IPS-NIHi11 (cell line): ENCODE data around the gene DENND4C.
A peak's percentile ranks its signal among the peaks of the same experiment; 100 is the strongest.
"Not testable (repeated sequence)": the region's sequence is repeated elsewhere in the genome, so short reads cannot be mapped to it uniquely, and the experiment has no call there.

Experiments used
- DNase-seq: peaks from one replicate; pipeline ENCODE4 v3.0.0; 2012; ENCODE audit warnings: mixed read lengths, low spot score

Gene DENND4C

DNA sequence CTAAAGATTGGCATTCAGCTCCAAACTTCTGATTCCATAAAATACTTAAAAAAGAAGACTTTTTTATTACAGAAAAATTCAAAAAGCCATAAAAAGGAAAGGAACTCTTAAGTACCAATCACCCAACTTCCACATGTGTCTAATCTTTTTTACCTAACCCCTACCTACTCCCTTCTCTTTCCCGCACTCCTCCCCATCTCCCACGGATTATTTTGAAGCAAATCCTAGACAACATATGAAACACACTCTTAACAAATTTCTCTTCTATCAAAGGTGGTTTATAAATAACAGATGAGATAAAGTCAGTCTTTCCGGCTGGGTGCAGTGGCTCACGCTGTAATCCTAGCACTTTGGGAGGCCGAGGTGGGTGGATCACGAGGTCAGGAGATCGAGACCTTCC, 5.9 kb upstream of the DENND4C start:
- no peak for DNase-seq

DNA sequence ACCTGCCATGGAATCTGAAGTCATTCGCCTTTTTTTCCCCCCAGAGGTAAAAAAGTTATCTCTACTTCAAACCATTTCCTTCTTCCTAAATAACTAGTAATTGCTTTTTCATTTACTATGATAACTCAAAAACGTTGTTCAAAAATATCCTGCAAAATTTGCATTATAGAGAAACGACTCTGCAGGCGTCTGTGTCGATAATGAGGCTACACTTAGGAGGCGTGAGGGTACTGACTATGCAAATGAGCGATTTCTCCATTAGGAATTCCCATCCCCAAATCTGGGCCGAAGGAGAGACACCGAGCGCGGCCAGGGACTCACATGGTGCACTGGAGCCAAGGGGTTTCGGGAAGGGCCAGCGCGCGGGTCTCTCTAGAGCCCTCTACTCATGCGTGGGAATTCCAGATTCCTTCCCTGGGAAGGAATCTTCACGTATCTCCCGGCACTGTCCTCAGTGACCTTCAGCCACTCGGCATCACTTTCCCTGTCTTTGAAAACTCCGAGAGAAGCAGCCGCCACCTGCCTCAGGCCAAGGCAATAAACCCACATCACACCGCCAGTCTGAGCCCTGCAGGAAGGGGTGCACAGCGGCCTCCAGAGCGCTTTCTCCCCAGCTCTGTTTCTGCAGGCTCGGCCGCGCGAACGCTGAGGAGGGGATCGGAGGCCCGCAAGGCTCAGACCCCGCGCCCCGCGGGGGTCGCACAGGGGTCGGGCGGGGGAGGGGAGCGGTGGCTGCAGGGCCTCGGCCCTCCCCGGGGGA, 718 bp upstream of the DENND4C start:
- DNase-seq, result peak; percentile 86

- no peak for DNase-seq
Observed at GRCh38 chr9:19231126-19231903, 822 bp downstream of the DENND4C start.

DNA sequence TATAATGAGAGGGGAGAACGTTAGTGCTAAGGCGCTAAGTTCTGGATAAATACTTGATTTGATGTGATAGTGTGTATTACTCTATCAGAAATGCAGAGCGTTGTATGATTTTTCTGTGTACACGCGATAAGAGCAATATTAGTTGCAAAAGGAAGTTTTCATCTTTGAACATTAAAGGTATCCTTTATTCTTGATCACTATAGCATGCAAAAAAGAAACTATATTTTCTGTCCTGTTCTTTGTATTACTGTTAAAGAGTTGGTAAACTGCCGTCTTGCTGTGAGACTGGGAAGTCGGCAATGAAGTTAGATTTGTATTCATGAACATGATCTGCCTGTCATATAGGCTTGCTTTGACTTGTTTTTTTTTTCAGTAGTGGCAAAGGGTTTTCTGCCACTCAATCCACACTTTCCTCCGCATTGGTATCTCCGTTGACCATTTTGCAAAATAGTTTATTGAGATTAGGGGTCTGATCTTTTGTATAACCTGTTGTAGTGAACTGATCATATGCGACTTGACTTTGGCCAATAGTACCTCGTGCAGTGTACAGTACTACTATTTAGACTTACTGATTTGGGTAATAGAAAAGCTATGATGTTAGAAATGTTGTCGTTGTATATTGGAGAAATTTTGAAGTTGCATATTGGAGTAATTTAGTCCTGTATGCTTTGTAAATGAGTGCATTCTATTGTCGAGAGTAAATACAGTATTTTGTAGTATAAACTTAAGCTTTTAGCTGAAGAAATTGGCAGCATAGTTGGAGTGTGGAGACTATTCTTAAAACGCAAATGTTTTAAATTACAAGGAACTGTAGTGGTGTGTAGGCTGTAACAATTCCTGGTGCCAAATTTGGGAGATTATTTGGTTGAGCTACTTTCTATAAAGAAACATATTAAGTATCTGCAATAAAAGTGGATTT, 1.7 kb downstream of the DENND4C start:
- DNase-seq, result no peak

DNA sequence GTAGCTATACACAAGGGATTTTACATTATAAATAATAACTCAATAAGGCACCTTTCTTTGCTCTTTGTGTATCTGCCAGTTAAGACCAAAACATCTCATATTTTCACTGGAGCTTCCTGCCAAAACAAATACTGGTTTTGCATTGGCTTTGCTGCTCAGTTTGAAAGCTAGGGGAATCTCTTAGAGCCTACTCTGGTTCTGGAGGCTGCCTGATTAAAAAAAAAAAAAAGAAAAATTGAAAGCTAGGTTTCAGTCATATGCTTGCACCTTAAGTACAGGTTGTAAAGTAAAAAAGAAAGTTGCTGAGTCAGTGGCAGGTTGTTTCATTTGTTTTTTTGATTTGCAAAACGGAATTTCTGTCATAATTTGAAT, 2.3 kb downstream of the DENND4C start:
- no peak for DNase-seq

DNA sequence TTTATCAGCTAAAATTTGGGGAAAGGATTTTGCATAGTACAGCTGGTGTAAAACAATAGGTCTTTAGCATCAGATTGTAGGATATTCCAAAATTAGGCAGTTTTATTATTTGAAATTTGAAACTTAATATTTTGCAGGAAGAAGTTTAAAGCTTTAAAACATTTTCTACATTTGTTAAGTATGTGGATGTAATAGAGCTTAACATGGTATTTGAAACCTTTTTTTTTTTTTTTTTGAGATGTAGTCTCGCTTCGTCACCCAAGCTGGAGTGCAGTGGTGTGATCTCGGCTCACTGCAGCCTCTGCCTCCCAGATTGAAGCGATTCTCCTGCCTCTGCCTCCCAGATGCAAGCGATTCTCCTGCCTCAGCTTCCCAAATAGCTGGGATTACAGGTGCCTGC, 2.9 kb downstream of the DENND4C start:
- DNase-seq, result no peak

- no peak for DNase-seq
Observed at GRCh38 chr9:19239955-19240354, 9.5 kb downstream of the DENND4C start.

GRCh38 chr9:19241728-19242127, 11.2 kb downstream of the DENND4C start:
- no peak for DNase-seq

GRCh38 chr9:19243366-19244033, 13.0 kb downstream of the DENND4C start:
- DNase-seq, result no peak

DNA sequence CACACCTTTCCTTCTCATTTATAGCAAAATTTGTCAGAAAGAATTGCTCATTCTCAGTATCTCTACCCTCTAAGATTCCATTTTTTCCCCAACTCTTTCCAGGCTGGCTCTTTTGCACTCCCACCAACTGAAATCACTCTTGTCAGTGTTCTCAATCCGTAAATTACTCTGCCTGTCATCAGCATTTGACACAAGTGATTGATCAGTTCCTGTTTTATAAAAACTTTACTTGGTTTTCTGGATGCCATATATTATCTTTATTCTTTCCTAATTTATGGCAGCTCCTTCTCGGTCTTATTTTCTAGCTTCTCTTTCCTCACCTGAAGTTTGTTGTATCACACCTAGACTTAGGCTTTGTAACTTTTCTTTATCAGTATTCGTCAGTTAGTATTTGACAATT, 16.4 kb downstream of the DENND4C start:
- no peak for DNase-seq

- no peak for DNase-seq
Observed at GRCh38 chr9:19247420-19247819, 16.9 kb downstream of the DENND4C start.

GRCh38 chr9:19250346-19250745, 19.9 kb downstream of the DENND4C start:
- not testable (repeated sequence) for DNase-seq

DNA sequence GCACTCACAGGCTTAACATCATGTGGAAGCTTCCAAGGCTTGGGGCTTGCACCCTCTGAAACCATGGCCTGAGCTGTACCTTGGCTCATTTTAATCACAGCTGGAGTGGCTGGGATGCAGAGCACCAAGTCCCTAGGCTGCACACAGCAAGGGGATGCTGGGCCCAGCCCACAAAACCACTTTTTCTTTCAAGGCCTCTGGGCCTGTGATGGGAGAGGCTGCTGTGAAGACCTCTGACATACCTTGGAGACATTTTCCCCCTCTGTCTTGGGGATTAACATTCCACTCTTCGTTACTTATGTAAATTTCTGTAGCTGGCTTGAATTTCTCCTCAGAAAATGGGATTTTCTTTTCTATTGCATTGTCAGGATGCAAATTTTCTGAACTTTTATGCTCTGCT, 20.7 kb downstream of the DENND4C start:
- DNase-seq, result not testable (repeated sequence)

- DNase-seq, result not testable (repeated sequence)
Observed at GRCh38 chr9:19251622-19252021, 21.1 kb downstream of the DENND4C start.

DNA sequence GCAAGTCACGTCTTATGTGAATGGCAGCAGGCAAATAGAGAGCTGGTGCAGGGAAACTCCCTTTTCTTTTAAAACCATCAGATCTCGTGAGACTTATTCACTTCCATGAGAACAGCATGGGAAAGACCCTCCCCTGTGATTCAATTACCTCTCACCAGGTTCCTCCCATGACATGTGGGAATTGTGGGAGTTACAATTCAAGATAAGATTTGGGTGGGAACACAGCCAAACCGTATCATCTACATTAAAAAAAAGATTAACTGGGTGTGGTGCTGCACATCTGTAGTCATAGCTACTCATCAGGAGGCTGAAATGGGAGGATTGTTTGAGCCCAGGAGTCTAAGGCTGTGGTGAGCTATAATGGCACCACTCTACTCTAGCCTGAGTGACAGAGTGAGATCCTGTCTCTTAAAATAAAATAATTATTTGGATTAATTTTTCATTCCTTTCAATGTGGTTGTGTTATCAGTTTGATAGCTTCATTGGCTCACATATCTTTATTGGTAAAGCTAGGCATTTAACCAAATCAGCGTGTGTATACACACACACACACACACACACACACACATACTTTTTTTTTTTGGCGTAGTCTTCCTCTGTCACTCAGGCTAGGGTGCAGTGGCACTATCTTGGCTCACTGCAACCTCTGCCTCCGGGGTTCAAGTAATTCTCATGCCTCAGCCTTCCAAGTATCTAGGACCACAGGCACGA, 21.8 kb downstream of the DENND4C start:
- no peak for DNase-seq

- DNase-seq, result no peak
Observed at GRCh38 chr9:19252885-19253219, 22.4 kb downstream of the DENND4C start.

GRCh38 chr9:19255112-19255511, 24.6 kb downstream of the DENND4C start:
- no peak for DNase-seq

DNA sequence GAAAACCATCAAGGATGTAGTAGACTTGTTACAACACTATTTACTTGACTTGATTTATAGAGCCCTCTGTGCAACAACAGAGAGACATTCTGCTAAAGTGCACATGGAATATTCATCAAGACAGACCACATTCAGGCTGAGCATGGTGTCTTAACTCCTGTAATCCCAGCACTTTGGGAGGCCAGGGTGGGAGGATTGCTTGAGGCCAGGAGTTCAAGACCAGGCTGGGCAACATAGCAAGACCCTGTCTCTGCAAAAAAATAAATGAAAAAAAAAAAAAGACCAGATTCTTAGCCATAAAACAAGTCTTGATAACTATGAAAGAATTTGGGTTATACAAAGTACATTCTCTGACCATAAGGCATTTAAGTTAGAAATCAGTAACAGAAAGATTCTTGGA, 25.3 kb downstream of the DENND4C start:
- no peak for DNase-seq

- not testable (repeated sequence) for DNase-seq
Observed at GRCh38 chr9:19259665-19260255, 29.3 kb downstream of the DENND4C start.

DNA sequence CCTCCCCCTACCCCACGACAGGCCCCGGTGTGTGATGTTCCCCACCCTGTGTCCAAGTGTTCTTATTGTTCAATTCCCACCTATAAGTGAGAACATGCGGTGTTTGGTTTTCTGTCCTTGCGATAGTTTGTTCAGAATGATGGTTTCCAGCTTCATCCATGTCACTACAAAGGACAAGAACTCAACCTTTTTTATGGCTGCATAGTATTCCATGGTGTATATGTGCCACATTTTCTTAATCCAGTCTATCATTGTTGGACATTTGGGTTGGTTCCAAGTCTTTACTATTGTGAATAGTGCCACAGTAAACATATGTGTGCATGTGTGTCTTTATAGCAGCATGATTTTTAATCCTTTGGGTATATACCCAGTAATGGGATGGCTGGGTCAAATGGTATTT, 35.1 kb downstream of the DENND4C start:
- not testable (repeated sequence) for DNase-seq
